GM12891 (cell line): ENCODE results near the gene PIKFYVE.

Source experiments
- POLR2A ChIP-seq: IDR thresholded peaks from 2 replicates; pipeline ENCODE4 v1.6.1; 2011; ENCODE audit warnings: low read depth, low read length, control low read depth
- POU2F2 ChIP-seq: IDR thresholded peaks from 2 replicates; pipeline ENCODE4 v1.6.1; 2011; ENCODE audit warnings: low read depth, mild to moderate bottlenecking, control low read depth, low read length, moderate library complexity
- SPI1 ChIP-seq: IDR thresholded peaks from 2 replicates; pipeline ENCODE4 v1.6.1; 2011; ENCODE audit warnings: low read depth, low read length, control low read depth
- TAF1 ChIP-seq: IDR thresholded peaks from 2 replicates; pipeline ENCODE4 v1.6.1; 2011; ENCODE audit warnings: low read depth, low read length, control low read depth

- TF ChIP-seq POLR2A (no peak), POU2F2 (no peak), SPI1 (no peak), TAF1 (no peak)
Observed at GRCh38 chr2:208245746-208246145, 20.3 kb upstream of the PIKFYVE start.
